GM19023 (cell line): Measurements from ENCODE around the gene DENND2D.

Source experiments
- ATAC-seq: cut with Tn5 transposase; IDR thresholded peaks from one replicate; pipeline ENCODE4 v1.9.1; 2021; ENCODE audit warnings: mild to moderate bottlenecking, moderate library complexity; ENCODE audit not compliant: unreplicated experiment

Gene DENND2D, protein sequence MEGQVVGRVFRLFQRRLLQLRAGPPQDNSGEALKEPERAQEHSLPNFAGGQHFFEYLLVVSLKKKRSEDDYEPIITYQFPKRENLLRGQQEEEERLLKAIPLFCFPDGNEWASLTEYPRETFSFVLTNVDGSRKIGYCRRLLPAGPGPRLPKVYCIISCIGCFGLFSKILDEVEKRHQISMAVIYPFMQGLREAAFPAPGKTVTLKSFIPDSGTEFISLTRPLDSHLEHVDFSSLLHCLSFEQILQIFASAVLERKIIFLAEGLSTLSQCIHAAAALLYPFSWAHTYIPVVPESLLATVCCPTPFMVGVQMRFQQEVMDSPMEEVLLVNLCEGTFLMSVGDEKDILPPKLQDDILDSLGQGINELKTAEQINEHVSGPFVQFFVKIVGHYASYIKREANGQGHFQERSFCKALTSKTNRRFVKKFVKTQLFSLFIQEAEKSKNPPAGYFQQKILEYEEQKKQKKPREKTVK

GRCh38 chr1:111199881-111200801 lies at the start of gene DENND2D:
DENND2D (minus strand) TSS chr1:111200646; CDS start chr1:111200459, 187 bp downstream.
- ATAC-seq, result no peak

GRCh38 chr1:111249960-111250359 lies 49.5 kb upstream of the DENND2D start:
- no peak for ATAC-seq

DNA sequence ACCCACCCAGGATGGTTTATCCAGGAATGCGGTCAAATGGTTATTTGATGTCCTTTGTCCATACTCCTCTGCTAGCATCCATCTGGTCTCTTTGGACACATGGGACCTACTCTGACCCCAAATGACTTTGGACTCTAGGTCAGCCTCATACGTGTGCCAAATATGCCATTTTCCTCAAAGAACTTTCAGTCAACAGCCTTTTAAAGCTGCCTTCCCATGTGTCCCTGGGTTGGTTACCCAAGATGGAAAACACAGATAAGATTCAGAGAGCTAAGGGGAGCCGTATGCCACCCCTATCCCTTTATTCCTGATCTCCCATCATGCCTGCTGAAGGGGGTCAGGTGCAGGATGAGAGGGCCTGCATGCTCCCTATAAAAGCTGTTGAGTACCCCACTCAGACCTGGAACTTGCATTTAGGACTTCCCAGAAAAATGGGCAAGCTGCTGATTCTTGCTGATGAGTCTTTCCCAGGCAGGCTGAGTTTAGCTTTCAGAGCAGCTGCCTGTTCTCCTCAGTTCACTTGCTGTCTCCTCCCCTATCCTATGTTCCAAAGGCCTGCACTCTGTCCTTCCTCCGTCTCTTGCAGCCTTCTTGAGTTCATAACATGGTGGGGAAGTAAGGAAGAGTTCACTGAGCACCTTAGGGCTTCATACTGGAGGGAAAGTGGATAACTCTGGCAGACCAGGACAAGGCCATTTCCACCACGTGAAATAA lies 46.8 kb upstream of the DENND2D start:
- ATAC-seq, result no peak

- no peak for ATAC-seq
These were observed 42.5 kb upstream of the DENND2D start for GRCh38 chr1:111242805-111243523.

- no peak for ATAC-seq
These were observed 41.4 kb upstream of the DENND2D start for GRCh38 chr1:111241797-111242196.

DNA sequence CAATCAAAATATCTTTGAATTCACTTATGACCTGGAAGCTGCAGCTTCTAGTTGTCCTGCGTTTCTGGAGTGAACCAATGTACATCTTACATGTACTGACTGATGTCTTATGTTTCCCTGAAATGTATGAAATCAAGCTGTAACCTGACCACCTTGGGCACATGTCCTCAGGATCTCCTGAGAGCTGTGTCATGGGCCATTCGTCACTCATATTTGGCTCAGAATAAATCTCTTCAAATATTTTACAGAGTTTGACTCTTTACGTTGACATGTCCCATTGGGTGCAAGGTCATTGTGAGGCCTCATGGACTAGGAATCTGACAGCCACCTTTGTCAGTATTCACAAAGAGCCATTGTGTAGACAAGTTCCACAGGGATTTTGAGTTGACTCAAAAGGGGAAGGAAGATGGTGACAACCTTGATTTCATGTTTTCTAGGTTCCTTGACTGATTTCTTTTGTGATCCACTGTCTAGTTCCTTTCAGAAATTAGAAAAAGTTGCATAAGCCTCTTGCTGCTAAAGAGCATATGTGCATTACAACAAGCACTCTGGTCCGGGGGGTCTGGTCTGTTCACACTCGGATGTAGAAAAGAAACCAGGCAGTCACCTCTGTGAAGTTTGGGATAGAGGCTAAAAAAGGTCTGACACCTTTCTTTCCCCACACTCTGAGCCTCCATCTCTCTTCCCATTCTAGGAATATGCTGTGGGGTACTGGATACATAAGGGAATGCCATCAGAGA lies 37.8 kb upstream of the DENND2D start:
- no peak for ATAC-seq

GRCh38 chr1:111236806-111237205 lies 36.4 kb upstream of the DENND2D start:
- ATAC-seq, result no peak

GRCh38 chr1:111236379-111236778 lies 35.9 kb upstream of the DENND2D start:
- ATAC-seq, result no peak

GRCh38 chr1:111234866-111235265 lies 34.4 kb upstream of the DENND2D start:
- no peak for ATAC-seq

GRCh38 chr1:111234258-111234657 lies 33.8 kb upstream of the DENND2D start:
- ATAC-seq, result no peak

GRCh38 chr1:111232134-111232533 lies 31.7 kb upstream of the DENND2D start:
- no peak for ATAC-seq

DNA sequence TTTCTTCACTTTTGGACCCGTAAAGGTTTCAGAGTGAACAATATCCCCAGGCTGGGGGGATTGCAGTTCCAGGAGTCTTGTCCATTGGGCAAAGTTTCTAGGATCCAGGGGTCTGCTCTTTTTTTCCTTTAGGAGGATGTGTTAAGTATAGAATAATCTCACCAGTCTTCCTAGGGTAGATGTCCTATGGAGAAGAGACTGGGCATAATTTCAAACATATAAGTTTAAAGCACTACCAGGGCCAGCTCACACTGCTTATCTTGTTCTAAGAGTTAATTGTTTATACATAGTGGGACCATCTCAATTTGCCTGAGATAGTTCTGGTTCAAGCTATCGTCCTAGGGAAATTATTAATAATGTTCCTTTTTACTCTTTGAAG lies 28.3 kb upstream of the DENND2D start:
- no peak for ATAC-seq

DNA sequence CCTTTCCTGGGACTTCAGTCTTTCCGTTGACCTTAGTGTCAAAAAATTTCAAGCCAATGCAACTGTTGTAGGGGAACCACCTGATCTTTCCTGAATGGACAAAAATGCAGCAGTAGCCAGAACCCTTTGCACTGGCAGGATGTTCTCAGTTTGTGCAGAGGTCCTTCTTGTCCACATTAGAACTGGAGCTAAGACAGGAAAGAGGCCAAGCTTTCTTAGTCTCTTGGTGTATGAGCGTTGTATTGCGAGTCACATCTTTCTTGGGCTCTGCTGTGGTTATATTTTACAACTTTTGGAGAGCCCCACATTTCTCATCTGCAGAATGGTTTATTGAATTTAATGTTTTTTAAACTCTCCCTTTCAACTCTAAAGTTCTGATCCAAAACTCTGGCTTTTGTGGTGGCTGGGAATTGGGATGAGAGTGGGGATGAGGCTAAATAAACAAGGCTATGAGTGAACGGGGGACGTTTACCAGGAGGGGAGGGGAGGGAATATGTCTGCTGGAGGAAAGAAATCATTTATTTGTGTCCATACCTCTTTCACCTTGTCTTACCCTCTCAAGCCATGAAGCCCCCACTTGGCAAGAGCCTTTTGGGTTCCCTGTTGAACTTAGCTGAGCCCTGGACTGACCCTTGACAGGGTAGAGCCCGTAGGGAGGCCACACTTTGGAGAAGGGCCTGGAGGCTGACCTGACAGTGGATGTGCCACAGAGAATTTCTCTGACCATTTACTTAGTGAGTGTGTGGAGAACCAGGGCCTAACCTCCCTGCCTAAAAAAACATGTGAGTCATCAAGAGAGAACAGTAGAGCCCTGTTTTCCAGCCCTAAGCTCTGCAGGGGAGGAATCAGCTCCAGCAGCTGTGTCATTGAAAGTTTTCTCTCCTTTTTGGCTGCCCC lies 27.7 kb upstream of the DENND2D start:
- ATAC-seq, result no peak

DNA sequence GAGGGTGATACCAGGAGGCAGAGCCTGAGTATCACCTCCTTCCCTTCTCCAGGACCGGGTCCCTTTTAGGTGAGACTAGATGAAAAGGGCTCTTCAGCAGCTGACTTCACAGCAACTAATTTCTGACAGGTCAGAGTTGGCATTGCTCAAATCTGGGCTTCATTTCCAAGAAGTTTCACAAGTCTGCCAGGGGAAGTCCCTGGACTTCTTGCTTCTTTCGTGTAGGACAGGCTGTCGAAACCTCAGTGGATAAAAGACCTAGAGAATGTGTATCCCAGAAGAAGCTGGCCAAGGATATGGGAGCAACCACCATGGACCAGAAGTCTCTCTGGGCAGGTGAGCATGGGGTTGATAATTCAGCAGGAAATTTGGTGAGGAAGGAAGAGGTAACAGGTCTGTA lies 27.0 kb upstream of the DENND2D start, which contains the start of gene CHI3L2:
Gene CHI3L2 (plus strand): TSS at position 280 of the 400 bp plus-strand sequence. CDS start 17 bp downstream, at position 297.
- no peak for ATAC-seq

DNA sequence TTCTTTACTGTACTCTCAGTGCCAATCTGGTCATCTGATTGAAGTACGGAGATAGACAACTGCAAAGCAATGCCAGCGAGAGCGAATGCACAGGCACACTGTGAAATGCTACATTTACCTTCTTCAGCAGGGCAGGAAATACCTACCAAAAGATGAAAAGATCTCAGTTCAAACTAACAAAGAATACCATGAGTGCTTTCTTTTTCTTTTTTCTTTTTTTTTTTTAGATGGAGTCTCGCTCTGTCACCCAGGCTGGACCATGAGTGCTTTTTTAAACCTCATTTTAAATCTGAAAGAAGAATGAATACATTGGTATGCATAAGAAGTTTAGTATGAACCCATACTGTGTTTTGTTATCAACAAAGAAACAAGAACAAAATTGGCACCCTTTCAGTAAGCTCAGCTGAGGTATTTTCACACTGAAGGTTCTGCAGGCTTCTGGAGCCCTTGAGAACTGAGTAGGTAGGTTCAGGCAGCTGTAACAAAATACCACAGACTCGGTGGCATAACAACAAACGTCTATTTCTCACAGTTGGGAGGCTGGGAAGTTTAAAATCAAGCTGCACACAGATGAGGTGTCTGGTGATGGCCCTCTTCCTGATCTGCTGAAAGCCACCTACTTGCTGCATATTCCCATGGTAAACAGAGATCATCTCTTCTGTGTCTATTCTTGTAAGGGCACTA lies 25.4 kb upstream of the DENND2D start:
- no peak for ATAC-seq

- ATAC-seq, result no peak
These were observed 24.6 kb upstream of the DENND2D start for GRCh38 chr1:111225091-111225490.

- ATAC-seq, result no peak
These were observed 22.8 kb upstream of the DENND2D start for GRCh38 chr1:111223126-111223685.
